Measurements from ENCODE around the gene ATIC.

The ATIC gene

DNA sequence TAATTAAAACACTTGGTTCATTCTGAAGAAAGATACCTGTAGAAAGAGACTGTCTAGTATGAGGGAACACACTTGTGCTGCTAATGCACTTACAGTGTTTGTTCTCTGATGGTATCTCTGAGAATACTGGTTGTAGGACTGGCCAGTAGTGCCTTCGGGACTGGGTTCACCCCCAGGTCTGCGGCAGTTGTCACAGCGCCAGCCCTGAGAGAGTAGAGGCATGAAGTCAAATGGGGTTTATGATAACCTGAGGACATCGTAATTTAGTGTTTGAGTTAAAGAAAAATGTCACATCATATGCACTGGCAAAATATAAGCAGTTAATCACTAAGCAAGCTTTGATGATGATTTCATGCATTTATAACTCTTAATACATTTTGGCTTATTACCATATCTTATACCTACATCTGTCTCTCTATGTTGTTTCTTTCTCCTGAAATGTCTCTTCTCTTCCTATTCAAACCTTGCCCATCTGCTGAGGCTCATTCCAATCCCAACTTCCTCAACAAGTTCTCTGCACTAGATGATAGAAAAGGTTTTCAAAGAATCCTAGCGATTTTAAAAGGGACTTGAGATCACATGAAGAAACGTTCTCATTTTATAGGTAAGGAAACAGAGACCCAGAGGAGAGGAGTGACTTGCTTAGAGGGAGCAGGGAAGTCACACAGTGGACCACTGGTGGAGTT is 50.2 kb downstream of the ATIC start:
- no peaks in the 10 kb centered on the region for H3K9me3 Mint-ChIP-seq
- H3K4me3 Mint-ChIP-seq: no peak overlapping the region
- no peaks in the 10 kb centered on the region for H3K4me1 Mint-ChIP-seq (ENCODE audit: low read depth)

DNA sequence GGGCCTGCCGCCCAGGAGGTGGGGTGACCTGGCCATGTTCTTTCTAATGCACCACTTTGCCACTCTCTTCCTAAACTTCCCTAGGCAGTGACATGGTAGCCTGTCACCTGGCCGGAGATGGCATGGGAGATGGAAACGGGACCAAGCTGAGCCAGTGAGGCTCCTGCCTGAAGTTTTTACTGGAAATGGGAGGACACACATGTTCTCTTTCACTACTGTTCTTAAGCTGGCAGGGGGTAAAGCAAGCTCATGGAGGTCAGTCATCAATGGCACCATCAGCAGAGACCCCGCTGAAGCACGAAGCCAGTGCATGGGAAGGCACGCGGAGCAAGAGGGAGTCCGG is 50.7 kb downstream of the ATIC start:
- Mint-ChIP-seq H3K9me3 (no peaks in the 10 kb centered on the region), H3K36me3 (ENCODE audit: low read depth) (peaks cover 61% of the 10 kb centered on the region), H3K4me1 (ENCODE audit: low read depth) (no peaks in the 10 kb centered on the region), H3K4me3 (no peak overlapping the region), H3K27me3 (no peaks in the 10 kb centered on the region), H3K27ac (no peak overlapping the region)

More for the DNA sequence above, 50.2 kb downstream of the ATIC start:
- Mint-ChIP-seq H3K27me3 (no peaks in the 10 kb centered on the region), H3K36me3 (ENCODE audit: low read depth) (peaks cover 65% of the 10 kb centered on the region), H3K27ac (no peak overlapping the region)

GRCh38 chr2:215363039-215363438 is 51.2 kb downstream of the ATIC start:
- Mint-ChIP-seq H3K27me3 (no peaks in the 10 kb centered on the region), H3K4me3 (no peak overlapping the region), H3K36me3 (ENCODE audit: low read depth) (peaks cover 63% of the 10 kb centered on the region), H3K27ac (no peak overlapping the region), H3K9me3 (no peaks in the 10 kb centered on the region), H3K4me1 (ENCODE audit: low read depth) (no peaks in the 10 kb centered on the region)

- no peak overlapping the region for H3K4me3 Mint-ChIP-seq
- H3K4me1 Mint-ChIP-seq (ENCODE audit: low read depth): no peaks in the 10 kb centered on the region
- H3K27ac Mint-ChIP-seq: no peak overlapping the region
- H3K36me3 Mint-ChIP-seq (ENCODE audit: low read depth): peaks cover 57% of the 10 kb centered on the region
- H3K27me3 Mint-ChIP-seq: no peaks in the 10 kb centered on the region
- no peaks in the 10 kb centered on the region for H3K9me3 Mint-ChIP-seq
These were observed 51.8 kb downstream of the ATIC start for GRCh38 chr2:215363461-215364156.

GRCh38 chr2:215364157-215365155 is 52.6 kb downstream of the ATIC start:
- Mint-ChIP-seq H3K9me3 (no peaks in the 10 kb centered on the region), H3K36me3 (ENCODE audit: low read depth) (peaks cover 56% of the 10 kb centered on the region), H3K27ac (no peak overlapping the region), H3K4me3 (no peak overlapping the region), H3K27me3 (no peaks in the 10 kb centered on the region), H3K4me1 (ENCODE audit: low read depth) (no peaks in the 10 kb centered on the region)

DNA sequence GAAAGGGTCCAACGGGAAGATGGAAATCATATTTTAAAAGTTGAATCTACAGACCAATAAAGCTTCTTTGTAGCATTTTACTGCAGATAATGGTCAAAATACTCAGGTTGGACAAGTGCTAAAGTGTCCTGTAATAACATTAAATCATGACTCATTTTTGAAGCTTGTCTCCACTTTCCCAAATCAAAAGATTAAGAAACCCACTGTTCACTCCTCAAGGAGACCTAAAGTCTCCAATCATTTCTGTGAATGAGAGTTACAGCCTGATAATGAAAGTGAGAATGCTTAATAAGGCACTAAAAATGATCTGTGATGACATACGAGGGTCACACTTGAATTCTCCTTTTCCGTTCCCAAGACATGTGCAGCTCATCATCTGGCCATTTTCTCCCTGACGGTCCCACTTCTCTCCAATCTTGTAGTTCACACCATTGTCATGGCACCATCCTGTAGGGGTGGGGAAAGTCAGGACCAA is 53.4 kb downstream of the ATIC start:
- H3K36me3 Mint-ChIP-seq (ENCODE audit: low read depth): peaks cover 53% of the 10 kb centered on the region
- H3K27ac Mint-ChIP-seq: no peak overlapping the region
- no peaks in the 10 kb centered on the region for H3K9me3 Mint-ChIP-seq
- no peaks in the 10 kb centered on the region for H3K27me3 Mint-ChIP-seq
- H3K4me1 Mint-ChIP-seq (ENCODE audit: low read depth): no peaks in the 10 kb centered on the region
- H3K4me3 Mint-ChIP-seq: no peak overlapping the region

GRCh38 chr2:215366440-215367032 is 54.7 kb downstream of the ATIC start:
- Mint-ChIP-seq H3K9me3 (no peaks in the 10 kb centered on the region), H3K27ac (no peak overlapping the region), H3K36me3 (ENCODE audit: low read depth) (peaks cover 45% of the 10 kb centered on the region), H3K4me3 (no peak overlapping the region), H3K4me1 (ENCODE audit: low read depth) (no peaks in the 10 kb centered on the region), H3K27me3 (no peaks in the 10 kb centered on the region)

DNA sequence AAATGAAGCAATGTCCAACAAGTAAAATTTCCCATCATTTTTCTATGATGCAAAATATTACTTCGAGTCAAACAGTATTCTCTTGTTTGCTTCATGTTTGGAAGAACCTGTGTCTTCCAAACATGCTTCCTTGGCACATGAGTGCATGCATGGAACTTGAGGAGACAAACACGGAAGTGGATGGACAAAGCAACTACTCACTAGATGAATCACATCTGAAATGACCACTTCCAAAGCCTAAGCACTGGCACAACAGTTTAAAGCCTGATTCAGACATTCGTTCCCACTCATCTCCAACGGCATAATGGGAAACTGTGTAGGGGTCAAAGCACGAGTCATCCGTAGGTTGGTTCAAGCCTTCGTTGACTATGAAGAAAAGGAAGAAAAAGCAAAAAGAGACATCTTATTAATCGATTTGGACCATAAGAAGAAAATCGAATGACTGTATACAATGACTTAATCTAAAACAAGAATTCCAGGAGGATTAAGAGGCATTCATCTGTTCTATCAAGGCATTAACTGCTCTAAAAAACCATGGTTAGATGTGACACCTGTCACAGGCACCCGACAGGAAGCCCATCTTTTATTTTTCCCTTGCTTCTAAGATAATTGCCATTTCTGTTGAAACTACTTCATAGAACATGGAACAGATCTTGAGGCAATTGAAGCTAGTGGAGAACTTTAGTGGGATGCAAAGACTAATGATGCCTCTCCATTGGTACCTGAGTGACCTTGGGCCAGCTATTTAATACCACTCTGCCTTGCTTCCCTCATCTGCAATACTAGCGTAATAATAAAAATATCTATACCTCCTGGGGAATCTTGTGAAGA is 56.0 kb downstream of the ATIC start:
- Mint-ChIP-seq H3K4me1 (ENCODE audit: low read depth) (no peaks in the 10 kb centered on the region), H3K4me3 (no peak overlapping the region), H3K27ac (no peak overlapping the region), H3K9me3 (no peaks in the 10 kb centered on the region), H3K27me3 (no peaks in the 10 kb centered on the region), H3K36me3 (ENCODE audit: low read depth) (peaks cover 34% of the 10 kb centered on the region)

DNA sequence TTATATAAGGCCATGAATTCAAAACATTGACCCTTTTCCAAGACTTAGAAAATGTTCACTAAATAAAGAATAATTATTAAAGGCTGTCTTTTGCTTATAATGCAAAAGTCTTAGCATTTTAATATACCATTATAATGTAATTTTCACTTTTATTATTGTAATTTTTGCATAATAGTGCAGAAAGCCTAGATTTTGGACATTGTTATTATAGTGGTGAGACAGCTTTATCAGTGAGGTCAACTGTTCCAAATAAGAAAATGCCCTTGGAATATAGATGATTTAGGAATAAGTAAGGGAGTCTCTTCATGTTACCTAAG is 56.6 kb downstream of the ATIC start:
- Mint-ChIP-seq H3K4me3 (no peak overlapping the region), H3K27ac (no peak overlapping the region), H3K36me3 (ENCODE audit: low read depth) (peaks cover 32% of the 10 kb centered on the region), H3K27me3 (no peaks in the 10 kb centered on the region), H3K9me3 (no peaks in the 10 kb centered on the region), H3K4me1 (ENCODE audit: low read depth) (no peaks in the 10 kb centered on the region)

- Mint-ChIP-seq H3K9me3 (no peaks in the 10 kb centered on the region), H3K27me3 (no peaks in the 10 kb centered on the region), H3K4me1 (ENCODE audit: low read depth) (no peaks in the 10 kb centered on the region), H3K4me3 (no peak overlapping the region), H3K27ac (no peak overlapping the region), H3K36me3 (ENCODE audit: low read depth) (peaks cover 28% of the 10 kb centered on the region)
These were observed 57.4 kb downstream of the ATIC start for GRCh38 chr2:215369181-215369760.

DNA sequence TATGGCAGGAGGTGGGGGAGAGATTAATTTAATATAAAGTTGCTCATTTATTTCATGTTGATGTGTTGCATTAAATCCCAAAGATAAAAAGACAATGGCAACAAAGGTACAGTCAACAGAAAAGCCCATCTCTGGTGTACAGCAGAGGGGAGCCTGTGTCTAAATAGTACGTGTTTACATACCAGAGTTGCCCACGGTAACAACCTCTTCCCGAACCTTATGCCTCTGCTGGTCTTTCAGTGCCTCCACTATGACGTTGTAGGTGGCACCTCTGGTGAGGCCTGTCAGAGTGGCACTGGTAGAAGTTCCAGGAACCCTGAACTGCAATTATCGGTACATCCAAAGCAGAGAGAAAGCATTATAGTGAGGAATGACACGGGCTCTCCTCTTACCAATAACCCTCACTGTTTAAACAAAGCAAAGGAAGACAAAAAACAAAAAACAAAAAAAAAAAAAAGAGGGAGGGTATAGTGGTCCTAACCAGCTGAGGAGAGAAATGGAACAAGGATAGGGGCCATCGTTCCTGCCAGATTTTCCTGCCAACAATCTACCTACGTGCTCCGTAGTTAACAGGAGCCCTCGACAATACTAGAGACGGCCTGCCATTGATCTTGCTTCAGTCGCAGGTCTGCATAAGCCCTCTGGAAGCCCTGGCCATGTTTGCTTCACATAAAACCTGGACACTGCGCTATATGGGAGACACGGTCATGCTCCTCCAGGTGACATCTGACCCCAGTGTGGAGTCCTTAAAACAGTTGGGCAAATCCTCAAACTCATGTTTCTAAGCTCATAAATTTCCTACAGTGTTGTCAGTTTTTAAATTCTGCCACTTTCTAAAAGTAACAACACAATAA is 58.5 kb downstream of the ATIC start:
- no peak overlapping the region for H3K4me3 Mint-ChIP-seq
- peaks cover 27% of the 10 kb centered on the region for H3K36me3 Mint-ChIP-seq (ENCODE audit: low read depth)
- H3K4me1 Mint-ChIP-seq (ENCODE audit: low read depth): no peaks in the 10 kb centered on the region
- no peaks in the 10 kb centered on the region for H3K9me3 Mint-ChIP-seq
- H3K27ac Mint-ChIP-seq: no peak overlapping the region
- no peaks in the 10 kb centered on the region for H3K27me3 Mint-ChIP-seq

DNA sequence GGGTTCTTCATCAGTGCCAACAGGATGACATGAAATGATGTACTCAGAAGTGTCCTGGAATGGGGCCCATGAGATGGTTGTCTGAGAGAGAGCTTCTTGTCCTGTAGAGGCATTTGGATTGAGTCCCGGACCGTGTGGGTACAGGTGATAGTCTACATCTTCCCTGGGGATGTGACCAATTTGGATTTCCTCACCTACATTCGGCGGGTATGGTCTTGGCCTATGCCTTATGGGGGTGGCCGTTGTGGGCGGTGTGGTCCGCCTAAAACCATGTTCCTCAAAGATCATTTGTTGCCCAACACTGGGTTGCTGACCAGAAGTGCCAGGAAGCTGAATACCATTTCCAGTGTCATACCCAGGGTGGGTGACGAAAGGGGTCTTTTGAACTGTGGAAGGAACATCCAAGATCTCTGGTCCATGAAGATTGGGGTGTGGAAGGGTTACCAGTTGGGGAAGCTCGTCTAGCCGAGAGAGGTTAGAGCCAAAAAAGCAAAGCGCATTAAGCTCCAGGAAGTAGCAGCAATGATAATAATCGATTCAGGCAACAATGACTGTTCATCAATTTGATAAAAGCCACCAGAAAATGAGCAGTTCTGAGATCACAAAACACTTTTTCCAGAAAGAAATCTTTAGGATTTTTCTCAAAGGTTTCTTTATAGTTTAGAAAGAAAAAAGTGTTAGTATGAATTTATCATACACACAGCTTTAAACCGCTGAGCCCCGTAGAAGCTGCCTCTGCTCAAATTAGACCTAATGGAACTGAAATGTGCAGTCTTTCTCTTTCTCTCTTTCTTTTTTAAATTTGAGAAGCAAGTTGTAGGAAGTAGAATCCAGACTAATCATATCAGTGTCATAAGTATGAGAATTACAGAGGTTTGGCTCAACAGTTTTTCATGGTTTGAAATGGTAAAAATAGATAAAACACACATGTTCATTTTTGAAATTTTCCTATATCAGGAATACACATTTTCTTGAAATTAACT is 60.3 kb downstream of the ATIC start:
- Mint-ChIP-seq H3K27me3 (no peaks in the 10 kb centered on the region), H3K9me3 (no peaks in the 10 kb centered on the region), H3K36me3 (ENCODE audit: low read depth) (peaks cover 22% of the 10 kb centered on the region), H3K4me1 (ENCODE audit: low read depth) (no peaks in the 10 kb centered on the region), H3K27ac (no peak overlapping the region), H3K4me3 (no peak overlapping the region)

Measured in stimulated activated naive CD8-positive, alpha-beta T cell treated with anti-CD3 and anti-CD28 coated beads, Interleukin-15, Interleukin-2, amounts not matched to agents 100 ng/mL and 50 ng/mL, for 24 hours (primary cell).